GM18951 (cell line): Measurements from ENCODE around the gene HORMAD1.
"Not testable (repeated sequence)": the region's sequence is repeated elsewhere in the genome, so short reads cannot be mapped to it uniquely, and the experiment has no call there.

Source experiments
- POLR2A ChIP-seq: IDR thresholded peaks from 4 replicates; pipeline ENCODE4 v1.6.1; 2011; ENCODE audit warnings: mild to moderate bottlenecking; ENCODE audit not compliant: insufficient read length, insufficient read depth; ENCODE audit errors: extremely low read depth
- in situ Hi-C: fragments of 300-500 bp; cut with MboI; formaldehyde crosslinking; loops from one replicate; pipeline ENCODE4 v1.12.0; 2022; ENCODE audit warnings: low sequenced_read_pairs, mixed read lengths, inconsistent platforms; ENCODE audit not compliant: unreplicated experiment

Gene HORMAD1

GRCh38 chr1:150730130-150730721 lies 9.5 kb upstream of the HORMAD1 start:
- no peak for TF ChIP-seq POLR2A
- in situ Hi-C loops, result no loop called here

GRCh38 chr1:150724336-150724735 lies 3.6 kb upstream of the HORMAD1 start:
- TF ChIP-seq POLR2A, result no peak
- in situ Hi-C loops, result no loop called here

GRCh38 chr1:150720098-150720497 lies 597 bp downstream of the HORMAD1 start:
- no peak for TF ChIP-seq POLR2A
- in situ Hi-C loops, result no loop called here

- TF ChIP-seq POLR2A, result no peak
- in situ Hi-C loops, result no loop called here
These were observed 2.3 kb downstream of the HORMAD1 start for GRCh38 chr1:150718225-150718891.

- in situ Hi-C loops, result not testable (repeated sequence)
These were observed 11.7 kb downstream of the HORMAD1 start for GRCh38 chr1:150709031-150709430.

GRCh38 chr1:150708595-150708994 lies 12.1 kb downstream of the HORMAD1 start:
- in situ Hi-C loops, result no loop called here

GRCh38 chr1:150706091-150706490 lies 14.6 kb downstream of the HORMAD1 start:
- TF ChIP-seq POLR2A, result no peak
- in situ Hi-C loops, result no loop called here

More at GRCh38 chr1:150708595-150708994, 12.1 kb downstream of the HORMAD1 start:
- no peak for TF ChIP-seq POLR2A

GRCh38 chr1:150703427-150703826 lies 17.3 kb downstream of the HORMAD1 start:
- in situ Hi-C loops, result no loop called here
- TF ChIP-seq POLR2A, result no peak

- peak; percentile 49 for TF ChIP-seq POLR2A
- in situ Hi-C loops, result no loop called here
These were observed 23.4 kb downstream of the HORMAD1 start, which contains the start of gene GOLPH3L for GRCh38 chr1:150696995-150697927. TSS of gene GOLPH3L (minus strand) at chr1:150697154. CDS start at chr1:150694838, 2,316 bp downstream.

- in situ Hi-C loops, result no loop called here
- no peak for TF ChIP-seq POLR2A
These were observed 24.1 kb downstream of the HORMAD1 start for GRCh38 chr1:150696590-150696989.

GRCh38 chr1:150696162-150696561 lies 24.5 kb downstream of the HORMAD1 start:
- in situ Hi-C loops, result no loop called here
- no peak for TF ChIP-seq POLR2A

- TF ChIP-seq POLR2A, result no peak
- in situ Hi-C loops, result no loop called here
These were observed 25.1 kb downstream of the HORMAD1 start for GRCh38 chr1:150695561-150695960.

- in situ Hi-C loops, result no loop called here
- no peak for TF ChIP-seq POLR2A
These were observed 28.0 kb downstream of the HORMAD1 start for GRCh38 chr1:150692720-150693119.
